HEK293 (cell line): Measurements from ENCODE around the gene IL1B.
"Not testable (repeated sequence)": the region's sequence is repeated elsewhere in the genome, so short reads cannot be mapped to it uniquely, and the experiment has no call there.

Source experiments
- CTCF ChIA-PET: fragments of 350-600 bp; formaldehyde crosslinking; extraction: SDS; loops from one replicate; lab custom pipeline; 2021; ENCODE audit warnings: antibody characterized with exemption; lab: Yijun Ruan, JAX
- POLR2A ChIA-PET: fragments of 300-600 bp; formaldehyde crosslinking; extraction: SDS; loops from one replicate; lab custom pipeline; 2020; ENCODE audit warnings: antibody characterized with exemption, inconsistent platforms; lab: Yijun Ruan, JAX
- H3K27ac ChIP-seq: fragments of 200-500 bp; sonication (Bioruptor generic); 2 replicates; pipeline ENCODE4 v1.5.1; 2014; ENCODE audit warnings: low read depth, low read length, control low read depth, inconsistent platforms; ENCODE audit errors: extremely low read depth
- H3K36me3 ChIP-seq, 2 experiments: fragments of 200-500 bp in 1 of 2; sonication (Bioruptor generic) in 1 of 2; 1 replicate in 1 of 2; 2 replicates in 1 of 2; pipeline ENCODE4 v1.5.1; 2014 to 2017; ENCODE audit warnings: inconsistent platforms in 2 of 2, low read length in 2 of 2; ENCODE audit not compliant: control insufficient read depth in 2 of 2, insufficient read depth in 1 of 2
- H3K4me1 ChIP-seq: fragments of 200-500 bp; sonication (Bioruptor generic); 2 replicates; pipeline ENCODE4 v1.5.1; 2014; ENCODE audit warnings: mild to moderate bottlenecking, low read length, inconsistent platforms; ENCODE audit not compliant: control insufficient read depth, insufficient read depth
- H3K4me3 ChIP-seq: 2 replicates; pipeline ENCODE4 v1.5.1; 2011; ENCODE audit warnings: low read depth, mild to moderate bottlenecking, control low read depth, low read length, moderate library complexity
- H3K9me3 ChIP-seq: fragments of 200-500 bp; sonication (Bioruptor generic); 2 replicates; pipeline ENCODE4 v1.5.1; 2014; ENCODE audit warnings: low read depth, low read length, inconsistent platforms; ENCODE audit not compliant: control insufficient read depth, insufficient read depth
- BCL6B ChIP-seq: fragments of 450-650 bp; formaldehyde crosslinking; IDR thresholded peaks from 2 replicates; pipeline ENCODE4 v1.5.1; 2017; ENCODE audit warnings: missing biosample characterization, missing genetic modification characterization
- HIC1 ChIP-seq: fragments of 450-650 bp; formaldehyde crosslinking; IDR thresholded peaks from 2 replicates; pipeline ENCODE4 v1.5.1; 2016; ENCODE audit warnings: missing biosample characterization, missing genetic modification characterization
- ZBTB21 ChIP-seq: fragments of 450-650 bp; formaldehyde crosslinking; IDR thresholded peaks from 2 replicates; pipeline ENCODE4 v1.5.1; 2017; ENCODE audit warnings: missing biosample characterization, missing genetic modification characterization
- ZNF132 ChIP-seq: fragments of 450-650 bp; formaldehyde crosslinking; IDR thresholded peaks from 2 replicates; pipeline ENCODE4 v1.5.1; 2017; ENCODE audit warnings: missing biosample characterization, missing genetic modification characterization, borderline replicate concordance
- ZNF19 ChIP-seq: fragments of 450-650 bp; formaldehyde crosslinking; IDR thresholded peaks from 2 replicates; pipeline ENCODE4; 2016; ENCODE audit warnings: missing biosample characterization, missing genetic modification characterization, low read depth
- ZNF221 ChIP-seq: fragments of 450-650 bp; formaldehyde crosslinking; IDR thresholded peaks from 2 replicates; pipeline ENCODE4 v1.5.1; 2017; ENCODE audit warnings: missing biosample characterization, missing genetic modification characterization, borderline replicate concordance
- ZNF23 ChIP-seq: fragments of 450-650 bp; formaldehyde crosslinking; IDR thresholded peaks from 2 replicates; pipeline ENCODE4 v1.5.1; 2016; ENCODE audit warnings: missing biosample characterization, missing genetic modification characterization, borderline replicate concordance
- ZNF239 ChIP-seq: fragments of 450-650 bp; formaldehyde crosslinking; IDR thresholded peaks from 2 replicates; pipeline ENCODE4 v1.5.1; 2016; ENCODE audit warnings: missing biosample characterization, missing genetic modification characterization
- ZNF266 ChIP-seq: fragments of 450-650 bp; formaldehyde crosslinking; IDR thresholded peaks from 2 replicates; pipeline ENCODE4 v1.5.1; 2016; ENCODE audit warnings: missing biosample characterization, missing genetic modification characterization, low read depth
- ZNF423 ChIP-seq: fragments of 450-650 bp; formaldehyde crosslinking; IDR thresholded peaks from 2 replicates; pipeline ENCODE4 v1.5.1; 2016; ENCODE audit warnings: missing biosample characterization, missing genetic modification characterization
- ZNF473 ChIP-seq: fragments of 450-650 bp; formaldehyde crosslinking; IDR thresholded peaks from 2 replicates; pipeline ENCODE4 v1.5.1; 2017; ENCODE audit warnings: missing biosample characterization, missing genetic modification characterization
- ZNF48 ChIP-seq: fragments of 450-650 bp; formaldehyde crosslinking; IDR thresholded peaks from 2 replicates; pipeline ENCODE4 v1.5.1; 2016; ENCODE audit warnings: missing biosample characterization, missing genetic modification characterization
- ZNF501 ChIP-seq: fragments of 450-650 bp; formaldehyde crosslinking; IDR thresholded peaks from 2 replicates; pipeline ENCODE4 v1.5.1; 2016; ENCODE audit warnings: missing biosample characterization, missing genetic modification characterization
- ZNF514 ChIP-seq: fragments of 450-650 bp; formaldehyde crosslinking; IDR thresholded peaks from 2 replicates; pipeline ENCODE4 v1.5.1; 2016; ENCODE audit warnings: missing biosample characterization, missing genetic modification characterization
- ZNF830 ChIP-seq: fragments of 450-650 bp; IDR thresholded peaks from 2 replicates; pipeline ENCODE4 v1.5.0; 2018; ENCODE audit warnings: missing biosample characterization, missing genetic modification characterization, low read depth, mild to moderate bottlenecking, moderate library complexity
- ZNF837 ChIP-seq: fragments of 450-650 bp; formaldehyde crosslinking; IDR thresholded peaks from 2 replicates; pipeline ENCODE4 v1.5.1; 2016; ENCODE audit warnings: missing biosample characterization, missing genetic modification characterization
- ZNF843 ChIP-seq: fragments of 450-650 bp; formaldehyde crosslinking; IDR thresholded peaks from 2 replicates; pipeline ENCODE4 v1.5.1; 2016; ENCODE audit warnings: missing biosample characterization, missing genetic modification characterization
- TF ChIP-seq, protein P1 (sequence below): fragments of 450-650 bp; formaldehyde crosslinking; IDR thresholded peaks from 2 replicates; pipeline ENCODE4 v1.5.0; 2017; ENCODE audit warnings: missing biosample characterization, missing genetic modification characterization, borderline replicate concordance
- TF ChIP-seq, protein P2 (sequence below): fragments of 450-650 bp; formaldehyde crosslinking; IDR thresholded peaks from 2 replicates; pipeline ENCODE4 v1.5.1; 2016; ENCODE audit warnings: missing biosample characterization, missing genetic modification characterization, low read depth

IL1B gene

GRCh38 chr2:112833639-112833931 lies 3.0 kb downstream of the IL1B start:
- POLR2A ChIA-PET, H3K9me3 ChIP-seq, H3K4me1 ChIP-seq, H3K27ac ChIP-seq, H3K36me3 ChIP-seq, H3K4me3 ChIP-seq: not testable (repeated sequence)
- CTCF ChIA-PET, result interaction anchor here (1.0 kb wide), 1 partner anchor 51 kb away, joined by 5 read pairs; no protein-coding TSS in a partner anchor

GRCh38 chr2:112832841-112833638 lies 3.5 kb downstream of the IL1B start:
- peaks cover 6% of the 10 kb centered on the region for H3K4me1 ChIP-seq
- CTCF ChIA-PET, result interaction anchor here (1.0 kb wide), 1 partner anchor 52 kb away, joined by 5 read pairs; no protein-coding TSS in a partner anchor
- POLR2A ChIA-PET, result no interaction called here
- H3K27ac ChIP-seq, result no peak overlapping the region
- TF ChIP-seq ZNF843 (tag by site-specific recombination) (no peak), ZNF23 (tag by site-specific recombination) (no peak), ZNF266 (tag by site-specific recombination) (no peak), ZNF221 (no peak), ZBTB21 (tag by site-specific recombination) (no peak), ZNF19 (tag by site-specific recombination) (no peak), HIC1 (tag by site-specific recombination) (no peak), ZNF423 (tag by site-specific recombination) (no peak), ZNF239 (no peak), ZNF837 (tag by site-specific recombination) (no peak), ZNF501 (tag by site-specific recombination) (no peak), ZNF514 (tag by site-specific recombination) (no peak), ZNF473 (no peak), ZNF132 (tag by site-specific recombination) (no peak), ZNF830 (tag by site-specific recombination) (no peak), BCL6B (no peak), ZNF48 (tag by site-specific recombination) (no peak)
- TF ChIP-seq, protein P1, sequence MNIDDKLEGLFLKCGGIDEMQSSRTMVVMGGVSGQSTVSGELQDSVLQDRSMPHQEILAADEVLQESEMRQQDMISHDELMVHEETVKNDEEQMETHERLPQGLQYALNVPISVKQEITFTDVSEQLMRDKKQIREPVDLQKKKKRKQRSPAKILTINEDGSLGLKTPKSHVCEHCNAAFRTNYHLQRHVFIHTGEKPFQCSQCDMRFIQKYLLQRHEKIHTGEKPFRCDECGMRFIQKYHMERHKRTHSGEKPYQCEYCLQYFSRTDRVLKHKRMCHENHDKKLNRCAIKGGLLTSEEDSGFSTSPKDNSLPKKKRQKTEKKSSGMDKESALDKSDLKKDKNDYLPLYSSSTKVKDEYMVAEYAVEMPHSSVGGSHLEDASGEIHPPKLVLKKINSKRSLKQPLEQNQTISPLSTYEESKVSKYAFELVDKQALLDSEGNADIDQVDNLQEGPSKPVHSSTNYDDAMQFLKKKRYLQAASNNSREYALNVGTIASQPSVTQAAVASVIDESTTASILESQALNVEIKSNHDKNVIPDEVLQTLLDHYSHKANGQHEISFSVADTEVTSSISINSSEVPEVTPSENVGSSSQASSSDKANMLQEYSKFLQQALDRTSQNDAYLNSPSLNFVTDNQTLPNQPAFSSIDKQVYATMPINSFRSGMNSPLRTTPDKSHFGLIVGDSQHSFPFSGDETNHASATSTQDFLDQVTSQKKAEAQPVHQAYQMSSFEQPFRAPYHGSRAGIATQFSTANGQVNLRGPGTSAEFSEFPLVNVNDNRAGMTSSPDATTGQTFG, result no peak
- TF ChIP-seq, protein P2, sequence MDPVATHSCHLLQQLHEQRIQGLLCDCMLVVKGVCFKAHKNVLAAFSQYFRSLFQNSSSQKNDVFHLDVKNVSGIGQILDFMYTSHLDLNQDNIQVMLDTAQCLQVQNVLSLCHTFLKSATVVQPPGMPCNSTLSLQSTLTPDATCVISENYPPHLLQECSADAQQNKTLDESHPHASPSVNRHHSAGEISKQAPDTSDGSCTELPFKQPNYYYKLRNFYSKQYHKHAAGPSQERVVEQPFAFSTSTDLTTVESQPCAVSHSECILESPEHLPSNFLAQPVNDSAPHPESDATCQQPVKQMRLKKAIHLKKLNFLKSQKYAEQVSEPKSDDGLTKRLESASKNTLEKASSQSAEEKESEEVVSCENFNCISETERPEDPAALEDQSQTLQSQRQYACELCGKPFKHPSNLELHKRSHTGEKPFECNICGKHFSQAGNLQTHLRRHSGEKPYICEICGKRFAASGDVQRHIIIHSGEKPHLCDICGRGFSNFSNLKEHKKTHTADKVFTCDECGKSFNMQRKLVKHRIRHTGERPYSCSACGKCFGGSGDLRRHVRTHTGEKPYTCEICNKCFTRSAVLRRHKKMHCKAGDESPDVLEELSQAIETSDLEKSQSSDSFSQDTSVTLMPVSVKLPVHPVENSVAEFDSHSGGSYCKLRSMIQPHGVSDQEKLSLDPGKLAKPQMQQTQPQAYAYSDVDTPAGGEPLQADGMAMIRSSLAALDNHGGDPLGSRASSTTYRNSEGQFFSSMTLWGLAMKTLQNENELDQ (tag by site-specific recombination), result no peak
- H3K9me3 ChIP-seq, result no peaks in the 10 kb centered on the region
- H3K4me3 ChIP-seq, result no peak overlapping the region
- H3K36me3 ChIP-seq, result no peaks in the 10 kb centered on the region
